Body of pancreas (tissue), 4 donors: ENCODE measurements around the gene CFAP100. TPM values are rescaled to one million over a fixed set of nuclear protein-coding genes. Genes with fewer than 3 reads are reported as not detected.

Experiments
- ATAC-seq: fragments of 150-250 bp; one replicate; pipeline ENCODE4 v1.9.1; 2016
- DNase-seq, 4 donors: peaks; one replicate each; pipeline ENCODE4 v3.0.0-alpha.2; 2019
- H3K27ac ChIP-seq, 4 donors: fragments of 200-600 bp; sonication (generic); 1 replicate in 3 of 4; 2 replicates in 1 of 4; pipeline versions ENCODE4 v1.5.1 to v1.6.1; 2016 to 2019; ENCODE audit warnings: mild to moderate bottlenecking in 1 of 4, mixed read lengths in 1 of 4, moderate library complexity in 1 of 4
- H3K27me3 ChIP-seq, 2 donors: fragments of 200-600 bp; sonication (generic); one replicate each; pipeline ENCODE4 v1.6.0; 2016; ENCODE audit warnings: mild to moderate bottlenecking in 1 of 2
- H3K36me3 ChIP-seq, 2 donors: fragments of 200-600 bp; sonication (generic); replicated peaks in 1 of 2; 2 replicates each; pipeline ENCODE4 v1.5.1; 2016; ENCODE audit warnings: low read depth in 2 of 2; ENCODE audit not compliant: insufficient read depth in 1 of 2
- H3K4me1 ChIP-seq: fragments of 200-600 bp; sonication (generic); one replicate; pipeline ENCODE4 v1.6.0; 2016
- H3K4me3 ChIP-seq, 2 donors: fragments of 200-600 bp; sonication (generic); 1 replicate in 1 of 2; 2 replicates in 1 of 2; pipeline ENCODE4 v1.5.1; 2016 to 2019
- H3K9me3 ChIP-seq, 3 donors: fragments of 200-600 bp; sonication (generic); 1 replicate in 2 of 3; 2 replicates in 1 of 3; pipeline ENCODE4 v1.5.1; 2016
- CTCF ChIP-seq, 7 experiments: fragments of 450-650 bp in 4 of 7; fragments of 200-600 bp in 3 of 7; sonication (generic) in 3 of 7; IDR thresholded peaks; one replicate each; pipeline ENCODE4 v1.5.1; 2016 to 2019; ENCODE audit warnings: antibody characterized with exemption in 7 of 7
- POLR2A ChIP-seq, 3 donors: fragments of 450-650 bp; IDR thresholded peaks; one replicate each; pipeline ENCODE4 v1.6.1; 2016; ENCODE audit warnings: antibody characterized with exemption in 3 of 3, mild to moderate bottlenecking in 2 of 3
- WGBS, 2 donors: methylation state at CpG; one replicate each; pipeline ENCODE4 v1.1.5; 2017; 5-methylcytosine and 5-hydroxymethylcytosine counted together
- intact Hi-C: fragments of 100-400 bp; cut with DNase I; formaldehyde crosslinking; loops from one replicate; pipeline ENCODE4 v1.15.1; 2023
- total RNA-seq, 2 donors: library from RNA; depleted of rRNA; stranded (reverse); fragments of >200 nt; gene quantifications; one replicate each; pipeline ENCODE4 v1.1.0, GENCODE V29; 2016

The CFAP100 gene
- total RNA-seq, 2 donors from 2014 or later: not detected

- no peaks in the 10 kb centered on the region for H3K4me1 ChIP-seq
- intact Hi-C loops: no loop called here
- H3K27me3 ChIP-seq: no peaks in the 10 kb centered on the region
- DNase-seq: no peak
- 70 to 71% methylated on average over 8 of the region's 8 CpGs for WGBS, 2 donors
- no peaks in the 10 kb centered on the region for H3K36me3 ChIP-seq
- no peaks in the 10 kb centered on the region for H3K9me3 ChIP-seq
- no peak overlapping the region for H3K4me3 ChIP-seq
- no peak overlapping the region for H3K27ac ChIP-seq
- no peak for TF ChIP-seq POLR2A (IDR thresholded peaks at IDR 0.05)
- no peak for TF ChIP-seq CTCF (IDR thresholded peaks at IDR 0.05)
- ATAC-seq: no peak
Observed at GRCh38 chr3:126401611-126402160, 7.0 kb downstream of the CFAP100 start.

GRCh38 chr3:126402178-126402577 lies 7.5 kb downstream of the CFAP100 start:
- H3K36me3 ChIP-seq: no peaks in the 10 kb centered on the region
- no peaks in the 10 kb centered on the region for H3K9me3 ChIP-seq
- TF ChIP-seq CTCF (IDR thresholded peaks at IDR 0.05) (no peak), POLR2A (IDR thresholded peaks at IDR 0.05) (no peak)
- H3K27me3 ChIP-seq: no peaks in the 10 kb centered on the region
- DNase-seq (no peak), ATAC-seq (no peak)
- WGBS, 2 donors: 64 to 72% methylated on average over 6 of the region's 6 CpGs
- H3K4me3 ChIP-seq: no peak overlapping the region
- intact Hi-C loops: no loop called here
- no peak overlapping the region for H3K27ac ChIP-seq
- no peaks in the 10 kb centered on the region for H3K4me1 ChIP-seq

- TF ChIP-seq CTCF (IDR thresholded peaks at IDR 0.05) (no peak), POLR2A (IDR thresholded peaks at IDR 0.05) (no peak)
Observed at GRCh38 chr3:126402666-126403302, 8.1 kb downstream of the CFAP100 start.

GRCh38 chr3:126406389-126407296 lies 11.9 kb downstream of the CFAP100 start:
- intact Hi-C loops: no loop called here
- Histone ChIP-seq H3K4me1 (no peaks in the 10 kb centered on the region), H3K4me3 (no peak overlapping the region), H3K9me3 (no peaks in the 10 kb centered on the region), H3K27ac (no peak overlapping the region), H3K27me3 (no peaks in the 10 kb centered on the region), H3K36me3 (no peaks in the 10 kb centered on the region)
- no peak for ATAC-seq
- WGBS, 2 donors: 85 to 88% methylated on average over 7 to 14 of the region's 15 CpGs
- no peak for DNase-seq
- TF ChIP-seq POLR2A (IDR thresholded peaks at IDR 0.05) (no peak), CTCF (IDR thresholded peaks at IDR 0.05) (no peak)

More at GRCh38 chr3:126402666-126403302, 8.1 kb downstream of the CFAP100 start:
- Histone ChIP-seq H3K4me3 (no peak overlapping the region), H3K27me3 (no peaks in the 10 kb centered on the region), H3K27ac (no peak overlapping the region), H3K9me3 (no peaks in the 10 kb centered on the region), H3K4me1 (no peaks in the 10 kb centered on the region), H3K36me3 (no peaks in the 10 kb centered on the region)
- 71 to 75% methylated on average over 12 of the region's 12 CpGs for WGBS, 2 donors
- intact Hi-C loops: no loop called here
- ATAC-seq (no peak), DNase-seq (no peak)
